HCT116 (cell line): Measurements from ENCODE around the gene FGF7.

Source experiments
- CEBPB ChIP-seq: IDR thresholded peaks from 2 replicates; pipeline ENCODE4 v1.6.1; 2012; ENCODE audit warnings: low read depth
- EZH2 ChIP-seq: fragments of 200-600 bp; sonication (generic); IDR thresholded peaks from 2 replicates; pipeline ENCODE4 v1.6.1; 2017; ENCODE audit warnings: antibody characterized with exemption, mixed run types
- EZH2phosphoT487 ChIP-seq: fragments of 200-600 bp; IDR thresholded peaks from 2 replicates; pipeline ENCODE4 v1.6.1; 2018; ENCODE audit warnings: antibody characterized with exemption, borderline replicate concordance
- FOSL1 ChIP-seq: IDR thresholded peaks from 2 replicates; pipeline ENCODE4 v1.6.1; 2012; ENCODE audit warnings: low read depth
- POLR2A ChIP-seq: IDR thresholded peaks from 2 replicates; pipeline ENCODE4 v1.7.0; 2011; ENCODE audit warnings: borderline replicate concordance; ENCODE audit not compliant: insufficient read depth, insufficient read length; ENCODE audit errors: extremely low read depth
- POLR2AphosphoS5 ChIP-seq: IDR thresholded peaks from 2 replicates; pipeline ENCODE4 v1.6.1; 2011; ENCODE audit warnings: mild to moderate bottlenecking, low read depth, low read length, moderate library complexity
- SIN3A ChIP-seq: IDR thresholded peaks from 2 replicates; pipeline ENCODE4 v1.6.1; 2012; ENCODE audit warnings: low read depth
- SP1 ChIP-seq: IDR thresholded peaks from 2 replicates; pipeline ENCODE4 v1.6.1; 2012; ENCODE audit warnings: low read depth
- TF ChIP-seq, protein P1 (sequence below), 3 experiments: fragments of 200-600 bp in 1 of 3; sonication (generic) in 1 of 3; IDR thresholded peaks in 2 of 3; conservative IDR thresholded peaks in 1 of 3; 2 replicates each; pipeline ENCODE4 v1.5.1; 2012 to 2017; ENCODE audit warnings: low read depth in 2 of 3, low read length in 2 of 3, antibody characterized with exemption in 1 of 3, borderline replicate concordance in 1 of 3, control low read depth in 1 of 3, mild to moderate bottlenecking in 1 of 3, mixed read lengths in 1 of 3, mixed run types in 1 of 3, moderate library complexity in 1 of 3; ENCODE audit not compliant: insufficient read depth in 1 of 3
- TF ChIP-seq, protein P2 (sequence below): IDR thresholded peaks from 2 replicates; pipeline ENCODE4 v1.6.1; 2012; ENCODE audit warnings: low read depth

DNA sequence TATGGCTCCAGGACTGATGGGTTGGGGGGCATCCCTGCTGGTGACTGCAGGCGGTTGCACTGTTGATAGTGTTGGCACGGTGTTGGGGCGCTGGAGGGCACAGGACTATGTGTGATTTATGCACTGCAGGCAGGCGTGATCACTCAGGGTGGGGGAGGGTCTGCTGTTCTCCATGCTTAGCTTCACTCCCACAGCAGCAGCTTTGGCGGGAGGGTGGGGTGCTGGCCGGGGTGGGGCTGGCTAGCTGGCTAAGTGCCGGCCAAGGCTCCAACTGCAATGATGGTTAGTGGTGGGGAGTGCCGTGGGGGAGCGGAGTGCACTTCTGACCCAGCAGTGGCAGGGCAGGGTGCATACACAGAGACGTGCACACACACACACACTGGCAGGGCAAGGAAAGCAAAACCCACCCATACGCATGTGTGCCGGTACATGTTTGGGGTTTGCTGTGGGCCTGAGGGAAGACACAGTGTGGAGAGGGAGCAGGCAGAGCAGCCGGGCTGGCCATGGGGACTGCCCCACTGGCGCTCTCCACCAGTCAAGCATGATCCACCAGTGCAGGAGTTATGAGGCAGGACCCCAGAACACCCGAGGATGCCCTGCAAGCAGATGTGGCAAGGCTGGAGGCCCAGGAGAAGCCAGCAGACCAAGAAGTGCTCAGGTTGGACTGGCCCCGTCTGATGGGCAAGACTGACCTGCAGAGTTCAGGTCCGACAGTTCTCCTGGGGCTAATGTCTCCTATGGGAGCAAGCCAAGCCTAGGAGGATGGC, 16.5 kb upstream of the FGF7 start:
- TF ChIP-seq EZH2 (no peak), SP1 (no peak), POLR2AphosphoS5 (no peak), POLR2A (no peak), FOSL1 (no peak), SIN3A (no peak), CEBPB (no peak), EZH2phosphoT487 (no peak)
- TF ChIP-seq, protein P1, sequence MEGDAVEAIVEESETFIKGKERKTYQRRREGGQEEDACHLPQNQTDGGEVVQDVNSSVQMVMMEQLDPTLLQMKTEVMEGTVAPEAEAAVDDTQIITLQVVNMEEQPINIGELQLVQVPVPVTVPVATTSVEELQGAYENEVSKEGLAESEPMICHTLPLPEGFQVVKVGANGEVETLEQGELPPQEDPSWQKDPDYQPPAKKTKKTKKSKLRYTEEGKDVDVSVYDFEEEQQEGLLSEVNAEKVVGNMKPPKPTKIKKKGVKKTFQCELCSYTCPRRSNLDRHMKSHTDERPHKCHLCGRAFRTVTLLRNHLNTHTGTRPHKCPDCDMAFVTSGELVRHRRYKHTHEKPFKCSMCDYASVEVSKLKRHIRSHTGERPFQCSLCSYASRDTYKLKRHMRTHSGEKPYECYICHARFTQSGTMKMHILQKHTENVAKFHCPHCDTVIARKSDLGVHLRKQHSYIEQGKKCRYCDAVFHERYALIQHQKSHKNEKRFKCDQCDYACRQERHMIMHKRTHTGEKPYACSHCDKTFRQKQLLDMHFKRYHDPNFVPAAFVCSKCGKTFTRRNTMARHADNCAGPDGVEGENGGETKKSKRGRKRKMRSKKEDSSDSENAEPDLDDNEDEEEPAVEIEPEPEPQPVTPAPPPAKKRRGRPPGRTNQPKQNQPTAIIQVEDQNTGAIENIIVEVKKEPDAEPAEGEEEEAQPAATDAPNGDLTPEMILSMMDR (IDR thresholded peaks at IDR 0.05 in 2 of 3, conservative IDR thresholded peaks at IDR 0.05 in 1 of 3; ENCODE audit: borderline replicate concordance in 1 of 3, insufficient read depth in 1 of 3, low read depth in 2 of 3, low read length in 2 of 3), result no peak
- TF ChIP-seq, protein P2, sequence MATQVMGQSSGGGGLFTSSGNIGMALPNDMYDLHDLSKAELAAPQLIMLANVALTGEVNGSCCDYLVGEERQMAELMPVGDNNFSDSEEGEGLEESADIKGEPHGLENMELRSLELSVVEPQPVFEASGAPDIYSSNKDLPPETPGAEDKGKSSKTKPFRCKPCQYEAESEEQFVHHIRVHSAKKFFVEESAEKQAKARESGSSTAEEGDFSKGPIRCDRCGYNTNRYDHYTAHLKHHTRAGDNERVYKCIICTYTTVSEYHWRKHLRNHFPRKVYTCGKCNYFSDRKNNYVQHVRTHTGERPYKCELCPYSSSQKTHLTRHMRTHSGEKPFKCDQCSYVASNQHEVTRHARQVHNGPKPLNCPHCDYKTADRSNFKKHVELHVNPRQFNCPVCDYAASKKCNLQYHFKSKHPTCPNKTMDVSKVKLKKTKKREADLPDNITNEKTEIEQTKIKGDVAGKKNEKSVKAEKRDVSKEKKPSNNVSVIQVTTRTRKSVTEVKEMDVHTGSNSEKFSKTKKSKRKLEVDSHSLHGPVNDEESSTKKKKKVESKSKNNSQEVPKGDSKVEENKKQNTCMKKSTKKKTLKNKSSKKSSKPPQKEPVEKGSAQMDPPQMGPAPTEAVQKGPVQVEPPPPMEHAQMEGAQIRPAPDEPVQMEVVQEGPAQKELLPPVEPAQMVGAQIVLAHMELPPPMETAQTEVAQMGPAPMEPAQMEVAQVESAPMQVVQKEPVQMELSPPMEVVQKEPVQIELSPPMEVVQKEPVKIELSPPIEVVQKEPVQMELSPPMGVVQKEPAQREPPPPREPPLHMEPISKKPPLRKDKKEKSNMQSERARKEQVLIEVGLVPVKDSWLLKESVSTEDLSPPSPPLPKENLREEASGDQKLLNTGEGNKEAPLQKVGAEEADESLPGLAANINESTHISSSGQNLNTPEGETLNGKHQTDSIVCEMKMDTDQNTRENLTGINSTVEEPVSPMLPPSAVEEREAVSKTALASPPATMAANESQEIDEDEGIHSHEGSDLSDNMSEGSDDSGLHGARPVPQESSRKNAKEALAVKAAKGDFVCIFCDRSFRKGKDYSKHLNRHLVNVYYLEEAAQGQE, result no peak
